IMR-90 (cell line): ENCODE data around the gene PLEKHJ1. TPM values are rescaled to one million over a fixed set of nuclear protein-coding genes. Genes with fewer than 3 reads are reported as not detected.

Source experiments
- ATAC-seq: fragments of 200-7000 bp; cut with Tn5 transposase; 2 replicates; pipeline ENCODE4 v1.9.1; 2020; ENCODE audit warnings: low read depth, mild to moderate bottlenecking, moderate library complexity
- BruUV-seq: library from RNA; stranded (reverse); fragments of 400-500 nt; replicated peaks from 2 replicates; lab custom pipeline; 2021; lab: Mats Ljungman, UMichigan
- CTCF ChIA-PET: fragments of 300-600 bp; formaldehyde crosslinking; extraction: SDS; loops from one replicate; lab custom pipeline; 2021; ENCODE audit warnings: antibody characterized with exemption; lab: Yijun Ruan, JAX
- POLR2A ChIA-PET: fragments of 300-600 bp; sonication (Branson Sonifier 250); formaldehyde crosslinking; loops from one replicate; lab custom pipeline; 2022; ENCODE audit warnings: antibody characterized with exemption; ENCODE audit not compliant: unreplicated experiment; lab: Charles Lee
- DNase-seq: peaks from one replicate; pipeline ENCODE4 v3.0.0; 2013
- H2AFZ ChIP-seq: replicated peaks from 2 replicates; pipeline ENCODE3; 2013; ENCODE audit warnings: low read length, mild to moderate bottlenecking; ENCODE audit not compliant: poor library complexity
- H2AK5ac ChIP-seq: 2 replicates; pipeline ENCODE4 v1.6.1; 2013; ENCODE audit warnings: low read depth, low read length, inconsistent platforms
- H2AK9ac ChIP-seq: replicated peaks from 2 replicates; pipeline ENCODE3; 2013; ENCODE audit warnings: mild to moderate bottlenecking, low read depth, low read length, moderate library complexity; ENCODE audit not compliant: poor library complexity
- H2BK120ac ChIP-seq: 2 replicates; pipeline ENCODE4 v1.6.1; 2013; ENCODE audit warnings: low read depth, low read length, inconsistent platforms
- H2BK15ac ChIP-seq: 3 replicates; pipeline ENCODE4 v1.6.1; 2013; ENCODE audit warnings: low read depth, low read length, inconsistent platforms
- H2BK20ac ChIP-seq: 2 replicates; pipeline ENCODE4 v1.6.1; 2013; ENCODE audit warnings: low read depth, mild to moderate bottlenecking, inconsistent platforms, low read length, moderate library complexity
- H2BK5ac ChIP-seq: 2 replicates; pipeline ENCODE4 v1.6.1; 2013; ENCODE audit warnings: mild to moderate bottlenecking, low read depth, low read length, inconsistent platforms; ENCODE audit not compliant: poor library complexity, severe bottlenecking
- H3K14ac ChIP-seq: replicated peaks from 2 replicates; pipeline ENCODE4 v1.6.1; 2013; ENCODE audit warnings: low read depth, low read length, inconsistent platforms
- H3K18ac ChIP-seq: 2 replicates; pipeline ENCODE4 v1.6.1; 2013; ENCODE audit warnings: low read depth, low read length, control low read depth
- H3K23ac ChIP-seq: 2 replicates; pipeline ENCODE4 v1.6.1; 2013; ENCODE audit warnings: low read depth, low read length, inconsistent platforms
- H3K27ac ChIP-seq: 2 replicates; pipeline ENCODE4 v1.5.1; 2013; ENCODE audit warnings: mild to moderate bottlenecking, control low read depth, low read length; ENCODE audit not compliant: insufficient read depth
- H3K27me3 ChIP-seq: 2 replicates; pipeline ENCODE4 v1.6.1; 2013; ENCODE audit warnings: low read length; ENCODE audit not compliant: control insufficient read depth, insufficient read depth
- H3K36me3 ChIP-seq: 2 replicates; pipeline ENCODE4 v1.6.1; 2013; ENCODE audit warnings: low read length, mixed read lengths; ENCODE audit not compliant: control insufficient read depth, insufficient read depth
- H3K4ac ChIP-seq: 2 replicates; pipeline ENCODE4 v1.6.1; 2013; ENCODE audit warnings: low read depth, low read length, inconsistent platforms
- H3K4me1 ChIP-seq: 2 replicates; pipeline ENCODE4 v1.6.1; 2013; ENCODE audit warnings: low read length, mixed read lengths; ENCODE audit not compliant: control insufficient read depth, insufficient read depth
- H3K4me2 ChIP-seq: 2 replicates; pipeline ENCODE4 v1.6.1; 2013; ENCODE audit warnings: low read depth, mild to moderate bottlenecking, control low read depth, low read length, moderate library complexity
- H3K4me3 ChIP-seq: 2 replicates; pipeline ENCODE4 v1.5.1; 2013; ENCODE audit warnings: low read depth, mild to moderate bottlenecking, control low read depth, low read length, moderate library complexity; ENCODE audit not compliant: insufficient read depth
- H3K56ac ChIP-seq: 2 replicates; pipeline ENCODE4 v1.6.1; 2013; ENCODE audit warnings: low read length, inconsistent platforms; ENCODE audit not compliant: insufficient read depth; ENCODE audit errors: extremely low read depth
- H3K79me1 ChIP-seq, 2 experiments: 2 replicates each; pipeline ENCODE4 v1.6.1; 2013; ENCODE audit warnings: low read length in 2 of 2, inconsistent platforms in 1 of 2, low read depth in 1 of 2
- H3K9ac ChIP-seq: 2 replicates; pipeline ENCODE4 v1.6.1; 2013; ENCODE audit warnings: low read depth, low read length, control low read depth
- H3K9me1 ChIP-seq: 2 replicates; pipeline ENCODE4 v1.6.1; 2013; ENCODE audit warnings: low read length, inconsistent platforms; ENCODE audit not compliant: insufficient read depth
- H3K9me3 ChIP-seq: 2 replicates; pipeline ENCODE4 v1.6.1; 2013; ENCODE audit warnings: low read length; ENCODE audit not compliant: control insufficient read depth, insufficient read depth
- H4K20me1 ChIP-seq: 2 replicates; pipeline ENCODE4 v1.6.1; 2013; ENCODE audit warnings: low read length, inconsistent platforms; ENCODE audit not compliant: insufficient read depth
- H4K5ac ChIP-seq: 2 replicates; pipeline ENCODE4 v1.6.1; 2013; ENCODE audit warnings: mild to moderate bottlenecking, low read depth, low read length, control low read depth
- H4K8ac ChIP-seq, 2 experiments: 2 replicates each; pipeline ENCODE4 v1.6.1; 2013; ENCODE audit warnings: low read depth in 2 of 2, low read length in 2 of 2, control low read depth in 1 of 2, inconsistent platforms in 1 of 2
- H4K91ac ChIP-seq: 2 replicates; pipeline ENCODE4 v1.6.1; 2013; ENCODE audit warnings: low read depth, low read length, inconsistent platforms; ENCODE audit not compliant: insufficient read depth
- BHLHE40 ChIP-seq: fragments of 150-350 bp; IDR thresholded peaks from 2 replicates; pipeline ENCODE4 v1.6.1; 2016; ENCODE audit warnings: mild to moderate bottlenecking, low read depth, low read length
- CEBPB ChIP-seq: IDR thresholded peaks from 2 replicates; pipeline ENCODE4 v1.6.1; 2012; ENCODE audit warnings: low read depth, low read length, improper control_type of control experiment
- MXI1 ChIP-seq: IDR thresholded peaks from 2 replicates; pipeline ENCODE4 v1.6.1; 2012; ENCODE audit warnings: low read depth, mild to moderate bottlenecking, low read length, moderate library complexity, borderline replicate concordance
- NFE2L2 ChIP-seq: fragments of 150-350 bp; IDR thresholded peaks from 2 replicates; pipeline ENCODE4 v1.6.1; 2016; ENCODE audit warnings: low read depth, mild to moderate bottlenecking, low read length
- RAD21 ChIP-seq: IDR thresholded peaks from 2 replicates; pipeline ENCODE4 v1.6.1; 2012; ENCODE audit warnings: low read length, improper control_type of control experiment
- RFX5 ChIP-seq: IDR thresholded peaks from 2 replicates; pipeline ENCODE4 v1.8.0; 2012; ENCODE audit warnings: low read depth, mild to moderate bottlenecking, low read length, moderate library complexity
- USF2 ChIP-seq: fragments of 150-350 bp; IDR thresholded peaks from 2 replicates; pipeline ENCODE4 v1.6.1; 2017; ENCODE audit warnings: mild to moderate bottlenecking, antibody characterized with exemption, low read length, low read depth
- WGBS, 2 experiments: methylation state at CpG; one replicate each; pipeline versions ENCODE4 v1.1.5 to v1.1.7; 2013; ENCODE audit warnings: missing lambda C conversion rate in 2 of 2; ENCODE audit not compliant: insufficient read length in 1 of 2; ENCODE audit errors: extremely low coverage in 2 of 2; 5-methylcytosine and 5-hydroxymethylcytosine counted together
- dilution Hi-C: fragments of 300-500 bp; cut with HindIII; formaldehyde crosslinking; loops from one replicate; pipeline ENCODE4 v1.14.3; 2018; ENCODE audit warnings: low sequenced_read_pairs; ENCODE audit not compliant: unreplicated experiment
- in situ Hi-C: fragments of 300-500 bp; cut with MboI; formaldehyde crosslinking; loops from 3 replicates; pipeline ENCODE4 v1.14.3; 2019; ENCODE audit warnings: low sequenced_read_pairs, inconsistent platforms, mixed read lengths
- intact Hi-C: fragments of 100-400 bp; cut with micrococcal nuclease; formaldehyde crosslinking; loops from 2 replicates; pipeline ENCODE4 v1.10.0; 2022
- polyA plus RNA-seq, 3 experiments: library from polyadenylated mRNA; depleted of rRNA; stranded (reverse); fragments of >200 nt; gene quantifications; 2 replicates each; pipeline ENCODE4 v1.2.3, GENCODE V29; 2012; ENCODE audit warnings: low replicate concordance in 1 of 3
- total RNA-seq: library from RNA; depleted of rRNA; stranded (reverse); fragments of >200 nt; gene quantifications from 2 replicates; pipeline ENCODE4 v1.2.3, GENCODE V29; 2012

The PLEKHJ1 gene
- total and polyA plus RNA-seq, 2 of the 4 experiments (the other 2 are of a cell fraction): 31.7 to 62.8 TPM

GRCh38 chr19:2214251-2214650 lies 21.9 kb downstream of the PLEKHJ1 start:
- in situ Hi-C loops (no loop called here), intact Hi-C loops (no loop called here), dilution Hi-C loops (no loop called here)
- DNase-seq (no peak), ATAC-seq (no peak)
- H4K5ac ChIP-seq: no peak overlapping the region
- H3K9ac ChIP-seq: no peak overlapping the region
- no peak overlapping the region for H2BK15ac ChIP-seq
- H4K91ac ChIP-seq: no peak overlapping the region
- H3K18ac ChIP-seq: no peak overlapping the region
- H2AK5ac ChIP-seq: no peak overlapping the region
- H3K9me1 ChIP-seq: no peaks in the 10 kb centered on the region
- no peak overlapping the region for H3K14ac ChIP-seq
- peaks cover 13 to 45% of the 10 kb centered on the region in 2 experiments; a peak in 3 of 4 replicates for H3K79me1 ChIP-seq
- H2BK5ac ChIP-seq: no peak overlapping the region
- no peak overlapping the region for H3K27ac ChIP-seq
- no TSS peak for BruUV-seq
- H4K8ac ChIP-seq: no peak overlapping the region
- H3K4me3 ChIP-seq: no peak overlapping the region
- no peak overlapping the region for H3K4ac ChIP-seq
- H3K27me3 ChIP-seq: no peaks in the 10 kb centered on the region
- TF ChIP-seq RAD21 (no peak), RFX5 (no peak), MXI1 (no peak), CEBPB (no peak), NFE2L2 (no peak), USF2 (no peak), BHLHE40 (no peak)
- ChIA-PET CTCF (no interaction called here), POLR2A (no interaction called here)
- no peak overlapping the region for H3K4me2 ChIP-seq
- no peaks in the 10 kb centered on the region for H3K4me1 ChIP-seq
- 61% methylated on average over 9 of the region's 17 CpGs; no CpG with 5 or more reads in 1 of the 2 experiments for WGBS, 2 experiments
- no peaks in the 10 kb centered on the region for H4K20me1 ChIP-seq
- peaks cover 71% of the 10 kb centered on the region for H3K36me3 ChIP-seq
- no peak overlapping the region for H3K56ac ChIP-seq
- no peak overlapping the region for H2BK120ac ChIP-seq
- no peak overlapping the region for H3K23ac ChIP-seq
- no peak overlapping the region for H2AK9ac ChIP-seq
- no peaks in the 10 kb centered on the region for H3K9me3 ChIP-seq
- H2BK20ac ChIP-seq: no peak overlapping the region
- no peak overlapping the region for H2AFZ ChIP-seq
